GM10847 (cell line): Measurements from ENCODE around the gene ARHGAP8.

Experiments
- POLR2A ChIP-seq: IDR thresholded peaks from 2 replicates; pipeline ENCODE4 v1.6.1; 2011; ENCODE audit not compliant: insufficient read length; ENCODE audit errors: extremely low read depth

The ARHGAP8 gene

GRCh38 chr22:44884968-44885805, 132.8 kb downstream of the ARHGAP8 start:
- no peak for TF ChIP-seq POLR2A

GRCh38 chr22:44885806-44886360, 133.5 kb downstream of the ARHGAP8 start:
- no peak for TF ChIP-seq POLR2A

- no peak for TF ChIP-seq POLR2A
Observed at GRCh38 chr22:44887941-44888366, 135.6 kb downstream of the ARHGAP8 start.

- no peak for TF ChIP-seq POLR2A
Observed at GRCh38 chr22:44888491-44889254, 136.3 kb downstream of the ARHGAP8 start.

- no peak for TF ChIP-seq POLR2A
Observed at GRCh38 chr22:44889255-44889878, 137.0 kb downstream of the ARHGAP8 start.

GRCh38 chr22:44890416-44891292, 138.3 kb downstream of the ARHGAP8 start:
- TF ChIP-seq POLR2A = no peak

GRCh38 chr22:44891293-44891747, 138.9 kb downstream of the ARHGAP8 start:
- no peak for TF ChIP-seq POLR2A

GRCh38 chr22:44891791-44892190, 139.4 kb downstream of the ARHGAP8 start:
- TF ChIP-seq POLR2A = no peak

GRCh38 chr22:44892243-44892642, 139.9 kb downstream of the ARHGAP8 start:
- TF ChIP-seq POLR2A = no peak

GRCh38 chr22:44892803-44893730, 140.7 kb downstream of the ARHGAP8 start:
- no peak for TF ChIP-seq POLR2A

- TF ChIP-seq POLR2A = no peak
Observed at GRCh38 chr22:44893731-44894080, 141.3 kb downstream of the ARHGAP8 start.

- TF ChIP-seq POLR2A = no peak
Observed at GRCh38 chr22:44894321-44894720, 141.9 kb downstream of the ARHGAP8 start.

GRCh38 chr22:44894782-44895181, 142.4 kb downstream of the ARHGAP8 start:
- TF ChIP-seq POLR2A = no peak
